HPDE6-E6E7 (cell line): Measurements from ENCODE around the gene AVPI1.
A peak's percentile ranks its signal among the peaks of the same experiment; 100 is the strongest.
"Not testable (repeated sequence)": the region's sequence is repeated elsewhere in the genome, so short reads cannot be mapped to it uniquely, and the experiment has no call there.

Source experiments
- DNase-seq: peaks from one replicate; pipeline ENCODE4 v3.0.0; 2011; ENCODE audit warnings: missing footprints; ENCODE audit errors: extremely low spot score

The AVPI1 gene

DNA sequence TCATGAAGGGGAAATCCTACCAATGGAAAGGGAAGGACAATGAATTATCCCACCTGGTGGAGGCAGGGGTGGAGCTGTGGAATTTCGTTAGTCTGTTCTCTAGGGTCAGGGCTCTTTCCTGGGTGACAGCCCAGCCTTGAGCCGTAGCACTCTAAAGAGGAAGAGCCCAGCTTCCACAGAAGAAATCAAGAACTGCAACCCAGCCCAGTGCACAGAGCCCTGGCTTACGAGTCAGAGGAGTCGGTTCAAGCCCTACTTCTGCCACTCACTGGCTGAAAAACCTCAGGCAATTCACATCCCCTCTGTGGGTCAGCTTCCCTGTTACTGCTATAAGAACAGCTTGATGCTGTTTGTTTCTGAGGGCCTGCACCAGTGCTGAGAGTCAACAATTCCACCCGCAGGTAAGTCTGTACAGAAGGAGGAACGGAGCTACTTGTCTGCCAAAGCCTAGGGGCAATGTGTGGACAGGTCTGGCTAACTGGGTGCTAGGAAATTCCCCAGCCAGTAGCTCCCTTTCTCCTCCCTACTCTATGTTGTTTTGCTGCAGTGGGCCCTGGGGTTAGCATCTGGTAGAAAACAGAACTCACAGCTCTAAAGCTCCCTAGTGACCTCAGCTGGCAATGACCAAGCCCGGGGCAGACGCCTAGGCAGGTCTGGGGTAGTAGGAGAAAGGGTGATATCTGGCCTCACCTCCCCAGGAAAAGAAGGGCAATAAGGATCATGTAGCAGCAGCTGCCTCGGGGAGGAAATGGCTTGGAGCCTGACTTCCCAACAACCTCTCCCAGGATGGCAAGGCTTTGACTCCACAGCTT lies 3.3 kb downstream of the AVPI1 start:
- DNase-seq: no peak

- DNase-seq: no peak
Observed at GRCh38 chr10:97682042-97682441, 5.0 kb downstream of the AVPI1 start.

GRCh38 chr10:97679594-97679993 lies 7.4 kb downstream of the AVPI1 start:
- no peak for DNase-seq

- peak; percentile 71 for DNase-seq
Observed at GRCh38 chr10:97676770-97677581, 10.1 kb downstream of the AVPI1 start.

DNA sequence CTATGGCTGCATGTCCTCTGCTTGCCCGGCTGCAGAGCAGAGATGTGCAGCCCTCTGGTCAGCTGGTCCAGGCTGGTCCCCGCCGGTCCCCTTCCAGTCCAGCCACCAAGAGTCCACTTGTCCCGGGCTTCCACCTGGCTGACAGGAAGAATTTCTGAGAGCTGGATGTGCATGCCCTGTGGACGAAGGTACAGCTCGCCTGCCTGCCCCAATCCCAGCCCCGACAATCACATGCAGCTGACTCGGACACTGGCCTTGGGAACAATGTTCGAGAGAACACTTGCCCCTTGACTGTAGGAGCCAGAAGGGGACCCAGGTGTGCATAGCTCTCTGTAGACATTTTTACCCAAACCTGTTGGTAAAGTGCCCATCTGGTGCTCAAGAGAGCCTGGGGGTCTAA lies 11.8 kb downstream of the AVPI1 start:
- no peak for DNase-seq

GRCh38 chr10:97673736-97674525 lies 13.1 kb downstream of the AVPI1 start:
- no peak for DNase-seq

DNA sequence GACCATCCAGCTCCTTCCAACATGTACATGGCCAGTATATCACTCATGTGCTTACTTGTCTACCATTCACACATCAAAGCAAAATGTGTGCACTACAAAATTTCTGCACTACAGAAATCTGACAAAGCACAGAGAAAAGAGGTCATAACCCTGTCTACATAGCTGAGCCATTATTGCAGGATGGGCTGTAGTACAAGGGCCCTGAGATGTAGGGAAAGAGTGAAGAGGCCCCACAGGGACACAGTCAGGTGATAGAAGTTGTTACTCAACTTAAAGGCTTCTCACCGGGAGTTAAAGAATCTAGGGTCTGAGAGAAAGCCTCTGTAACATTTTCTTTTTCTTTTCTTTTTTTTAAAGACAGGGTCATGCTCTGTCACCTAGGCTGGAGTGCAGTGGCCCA lies 17.5 kb downstream of the AVPI1 start:
- no peak for DNase-seq

- no peak for DNase-seq
Observed at GRCh38 chr10:97667463-97667862, 19.6 kb downstream of the AVPI1 start.

DNA sequence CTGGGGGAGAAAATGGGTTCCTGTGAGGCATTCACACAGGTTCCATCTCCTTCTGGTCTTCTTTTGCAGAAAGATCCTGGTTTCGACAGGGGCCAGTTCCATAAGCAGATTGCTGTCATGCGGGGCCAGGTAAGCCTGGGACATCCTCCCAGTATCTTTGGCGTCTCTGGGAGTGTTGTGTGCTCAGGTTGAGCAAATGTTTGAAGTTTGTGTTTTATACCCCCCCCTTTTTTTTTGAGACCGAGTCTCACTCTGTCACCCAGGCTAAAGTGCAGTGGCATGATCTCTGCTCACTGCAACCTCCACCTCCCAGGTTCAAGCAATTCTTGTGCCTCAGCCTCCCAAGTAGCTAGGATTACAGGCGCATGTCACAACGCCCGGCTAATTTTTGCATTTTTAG lies 20.0 kb downstream of the AVPI1 start:
- DNase-seq: no peak

- DNase-seq: no peak
Observed at GRCh38 chr10:97664282-97664850, 22.7 kb downstream of the AVPI1 start.

DNA sequence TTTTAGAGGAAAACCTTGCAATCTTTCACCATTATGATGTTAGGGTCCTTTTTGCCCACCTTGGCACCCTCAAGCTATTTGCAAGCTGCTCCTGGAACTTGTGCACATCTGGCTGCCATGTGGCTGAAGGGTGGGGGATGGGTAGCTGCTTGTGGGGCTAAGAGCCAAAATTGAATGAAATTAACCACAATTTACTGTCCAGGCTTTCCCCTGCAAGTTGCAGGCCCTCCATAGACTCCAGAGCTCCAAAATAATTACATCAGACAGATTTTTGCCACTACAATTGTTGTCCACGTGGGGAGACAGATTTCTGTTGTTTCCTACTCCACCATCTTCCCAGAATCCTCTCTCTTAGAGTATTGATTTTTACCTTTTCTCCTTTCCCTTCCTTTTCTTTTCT lies 27.5 kb downstream of the AVPI1 start:
- DNase-seq: no peak

- DNase-seq: no peak
Observed at GRCh38 chr10:97656777-97657176, 30.3 kb downstream of the AVPI1 start.

DNA sequence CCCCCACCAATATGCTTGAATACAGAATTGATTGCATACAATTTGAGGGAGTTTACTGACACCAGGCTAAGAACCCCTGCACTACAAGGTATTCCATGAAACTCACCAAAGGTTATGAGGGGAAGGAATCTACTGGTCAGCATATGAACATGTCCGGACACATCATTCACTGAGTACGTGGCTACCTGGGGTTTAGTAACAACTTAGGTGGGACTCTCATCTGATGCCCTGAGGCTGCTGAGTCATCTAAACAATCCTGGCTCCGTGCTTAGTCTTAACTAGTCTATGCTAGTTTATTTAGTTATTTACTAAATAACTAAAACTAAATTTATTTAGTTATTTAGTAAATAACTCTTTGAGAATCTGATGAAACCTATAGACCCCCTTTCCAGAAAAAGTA lies 35.3 kb downstream of the AVPI1 start:
- DNase-seq: peak; percentile 96

DNA sequence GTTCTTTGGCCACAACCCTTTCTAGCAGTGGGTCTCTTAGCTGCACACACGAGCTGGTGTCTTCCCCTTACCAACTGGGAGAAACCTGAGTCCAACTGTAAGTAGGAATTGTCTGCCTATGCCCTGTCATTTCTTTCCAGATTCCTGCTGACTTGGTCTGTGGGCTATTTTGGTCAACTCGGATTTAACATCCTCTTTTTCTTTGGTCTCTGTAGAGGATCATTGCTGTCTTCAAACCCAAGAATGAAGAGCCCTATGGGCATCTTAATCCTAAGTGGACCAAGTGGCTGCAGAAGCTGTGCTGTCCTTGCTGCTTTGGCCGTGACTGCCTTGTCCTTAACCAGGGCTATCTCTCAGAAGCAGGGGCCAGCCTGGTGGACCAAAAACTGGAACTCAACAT lies 36.3 kb downstream of the AVPI1 start:
- DNase-seq: no peak

- DNase-seq: not testable (repeated sequence)
Observed at GRCh38 chr10:97649405-97649750, 37.7 kb downstream of the AVPI1 start.

- peak; percentile 81 for DNase-seq
Observed at GRCh38 chr10:97648562-97649404, 38.3 kb downstream of the AVPI1 start.

GRCh38 chr10:97647556-97647955 lies 39.5 kb downstream of the AVPI1 start:
- peak; percentile 46 for DNase-seq

- DNase-seq: no peak
Observed at GRCh38 chr10:97644936-97645335, 42.1 kb downstream of the AVPI1 start.

- no peak for DNase-seq
Observed at GRCh38 chr10:97643441-97643985, 43.5 kb downstream of the AVPI1 start.

DNA sequence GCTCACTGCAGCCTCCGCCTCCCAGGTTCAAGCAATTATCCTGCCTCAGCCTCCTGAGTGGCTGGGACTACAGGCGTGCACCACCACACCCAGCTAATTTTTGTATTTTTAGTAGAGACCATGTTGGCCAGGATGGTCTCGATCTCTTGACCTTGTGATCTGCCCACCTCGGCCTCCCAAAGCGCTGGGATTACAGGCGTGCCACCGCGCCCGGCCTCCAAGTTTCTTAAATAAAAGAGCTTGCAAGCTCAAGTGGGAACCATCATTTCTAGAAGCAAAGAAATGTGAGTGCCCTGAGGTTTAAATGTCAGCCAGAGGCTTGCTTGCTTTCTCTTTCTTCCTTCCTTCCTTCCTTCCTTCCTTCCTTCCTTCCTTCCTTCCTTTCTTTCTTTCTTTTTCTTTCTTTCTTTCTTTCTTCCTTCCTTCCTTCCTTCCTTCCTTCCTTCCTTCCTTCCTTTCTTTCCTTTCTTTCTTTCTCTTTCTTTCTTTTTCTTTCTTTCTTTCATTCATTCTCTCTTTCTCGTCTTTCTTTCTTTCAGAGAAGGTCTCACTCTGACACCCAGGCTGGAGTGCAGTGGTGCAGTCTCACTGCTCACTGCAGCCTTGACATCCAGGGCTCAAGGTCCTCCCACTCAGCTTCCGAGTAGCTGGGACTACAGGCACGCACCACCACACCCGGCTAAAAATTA lies 44.4 kb downstream of the AVPI1 start:
- DNase-seq: not testable (repeated sequence)
